Stimulated activated memory B cell treated with anti-CD40 and anti-IgM and Interleukin-4, amounts not matched to agents 10 μg/mL and 1 μg/mL and 100 μg/mL, for 72 hours (primary cell): ENCODE data around the gene IGSF10.

ENCODE experiments used
- ATAC-seq: fragments of 150-1000 bp; cut with Tn5 transposase; 2 replicates; pipeline ENCODE4 v1.10.0; 2021
- H3K27ac Mint-ChIP-seq: one replicate; pipeline ENCODE4 v1.8.0; 2022; ENCODE audit warnings: mild to moderate bottlenecking, mixed read lengths
- H3K27me3 Mint-ChIP-seq: one replicate; pipeline ENCODE4 v1.8.0; 2022; ENCODE audit warnings: mixed read lengths
- H3K36me3 Mint-ChIP-seq: one replicate; pipeline ENCODE4 v1.8.0; 2022; ENCODE audit warnings: mixed read lengths
- H3K4me1 Mint-ChIP-seq: one replicate; pipeline ENCODE4 v1.8.0; 2022; ENCODE audit warnings: mixed read lengths
- H3K4me3 Mint-ChIP-seq: one replicate; pipeline ENCODE4 v1.8.0; 2022; ENCODE audit warnings: mild to moderate bottlenecking, moderate library complexity, mixed read lengths
- H3K9me3 Mint-ChIP-seq: one replicate; pipeline ENCODE4 v1.8.0; 2022; ENCODE audit warnings: mixed read lengths

IGSF10 gene

GRCh38 chr3:151412989-151413388 lies 47.9 kb downstream of the IGSF10 start:
- Mint-ChIP-seq H3K27me3 (no peaks in the 10 kb centered on the region), H3K27ac (no peak overlapping the region), H3K4me3 (no peak overlapping the region), H3K9me3 (no peaks in the 10 kb centered on the region), H3K4me1 (no peaks in the 10 kb centered on the region), H3K36me3 (no peaks in the 10 kb centered on the region)
- no peak for ATAC-seq
